HCT116 (cell line): ENCODE data around the gene DENND1C. TPM values are rescaled to one million over a fixed set of nuclear protein-coding genes. Genes with fewer than 3 reads are reported as not detected.

ENCODE experiments used
- ATAC-seq: fragments of 200-7000 bp; cut with Tn5 transposase; 2 replicates; pipeline ENCODE4 v1.9.1; 2020; ENCODE audit warnings: mild to moderate bottlenecking, moderate library complexity
- BruUV-seq: library from RNA; stranded (reverse); fragments of 400-500 nt; replicated peaks from 2 replicates; lab custom pipeline; 2021; lab: Mats Ljungman, UMichigan
- CTCF ChIA-PET: fragments of 300-600 bp; sonication (Branson Sonifier 250); formaldehyde crosslinking; loops from one replicate; lab custom pipeline; 2021; ENCODE audit warnings: antibody characterized with exemption; lab: Charles Lee
- POLR2A ChIA-PET: fragments of 300-600, 350-600 bp; sonication (Branson Sonifier 250); formaldehyde crosslinking; loops from one replicate; lab custom pipeline; 2021; ENCODE audit warnings: antibody characterized with exemption; lab: Charles Lee
- RAD21 ChIA-PET, 2 experiments: fragments of 300-600 bp; sonication (Branson Sonifier 250); formaldehyde crosslinking; loops; one replicate each; lab custom pipeline; 2023; ENCODE audit warnings: low total read pairs in 2 of 2; ENCODE audit not compliant: uncharacterized antibody in 2 of 2, unreplicated experiment in 2 of 2, low non-redundant PET in 1 of 2; lab: Charles Lee
- DNase-seq: peaks from one replicate; pipeline ENCODE4 v3.0.0-alpha.2; 2010; ENCODE audit warnings: low read depth, low spot score
- H2AFZ ChIP-seq: fragments of 200-600 bp; shearing (Covaris generic), sonication (generic); 2 replicates; pipeline ENCODE4 v1.6.1; 2017; ENCODE audit warnings: low read depth, mixed run types, mixed read lengths, antibody characterized with exemption, low read length; ENCODE audit not compliant: poor library complexity, severe bottlenecking
- H3K27ac ChIP-seq: 2 replicates; pipeline ENCODE4 v1.5.1; 2012; ENCODE audit warnings: low read depth, low read length
- H3K27me3 ChIP-seq: fragments of 200-600 bp; sonication (generic); 2 replicates; pipeline ENCODE4 v1.6.1; 2016; ENCODE audit warnings: mixed run types, low read length, mixed read lengths; ENCODE audit not compliant: insufficient read depth
- H3K36me3 ChIP-seq, 2 experiments: fragments of 200-500 bp in 1 of 2; fragments of 200-600 bp in 1 of 2; sonication (Bioruptor generic) in 1 of 2; sonication (generic) in 1 of 2; 2 replicates each; pipeline versions ENCODE4 v1.5.1 to v1.6.1; 2014 to 2016; ENCODE audit warnings: low read length in 2 of 2, inconsistent platforms in 1 of 2, mixed read lengths in 1 of 2, mixed run types in 1 of 2; ENCODE audit not compliant: insufficient read depth in 2 of 2, control insufficient read depth in 1 of 2
- H3K4me1 ChIP-seq, 2 experiments: fragments of 200-600 bp in 1 of 2; sonication (generic) in 1 of 2; 2 replicates each; pipeline versions ENCODE4 v1.5.1 to v1.6.1; 2012 to 2017; ENCODE audit warnings: low read length in 2 of 2, inconsistent platforms in 1 of 2, mild to moderate bottlenecking in 1 of 2, mixed read lengths in 1 of 2, mixed run types in 1 of 2, moderate library complexity in 1 of 2; ENCODE audit not compliant: insufficient read depth in 2 of 2, control insufficient read depth in 1 of 2
- H3K4me2 ChIP-seq: fragments of 200-600 bp; sonication (generic); 2 replicates; pipeline ENCODE4 v1.6.1; 2017; ENCODE audit warnings: mixed run types, low read length, mixed read lengths
- H3K4me3 ChIP-seq, 2 experiments: fragments of 200-600 bp in 1 of 2; sonication (generic) in 1 of 2; replicated peaks in 1 of 2; 2 replicates each; pipeline ENCODE4 v1.5.1; 2011 to 2016; ENCODE audit warnings: low read length in 2 of 2, control low read depth in 1 of 2, low read depth in 1 of 2, mild to moderate bottlenecking in 1 of 2, mixed read lengths in 1 of 2, mixed run types in 1 of 2
- H3K79me2 ChIP-seq: fragments of 200-600 bp; sonication (generic); 2 replicates; pipeline ENCODE4 v1.6.1; 2017; ENCODE audit warnings: mild to moderate bottlenecking, mixed run types, low read length, moderate library complexity, mixed read lengths; ENCODE audit not compliant: insufficient read depth
- H3K9ac ChIP-seq: fragments of 200-600 bp; sonication (generic); 2 replicates; pipeline ENCODE4 v1.6.1; 2016; ENCODE audit warnings: low read length, mixed read lengths
- H3K9me2 ChIP-seq: fragments of 200-600 bp; sonication (generic), shearing (Covaris generic); 2 replicates; pipeline ENCODE4 v1.6.1; 2017; ENCODE audit warnings: mixed run types, mild to moderate bottlenecking, moderate library complexity; ENCODE audit not compliant: insufficient read depth
- H3K9me3 ChIP-seq, 2 experiments: fragments of 200-500 bp in 1 of 2; fragments of 200-600 bp in 1 of 2; sonication (Bioruptor generic) in 1 of 2; sonication (generic) in 1 of 2; 2 replicates each; pipeline ENCODE4 v1.6.1; 2014 to 2017; ENCODE audit warnings: low read length in 2 of 2, mixed read lengths in 2 of 2, inconsistent platforms in 1 of 2, low read depth in 1 of 2, mild to moderate bottlenecking in 1 of 2, mixed run types in 1 of 2, moderate library complexity in 1 of 2; ENCODE audit not compliant: control insufficient read depth in 1 of 2, insufficient read depth in 1 of 2
- H4K20me1 ChIP-seq: fragments of 200-600 bp; sonication (generic), shearing (Covaris generic); 2 replicates; pipeline ENCODE4 v1.6.1; 2017; ENCODE audit warnings: mixed run types, mild to moderate bottlenecking, moderate library complexity; ENCODE audit not compliant: insufficient read depth
- CBX3 ChIP-seq: IDR thresholded peaks from 2 replicates; pipeline ENCODE4 v1.6.1; 2012; ENCODE audit warnings: low read depth
- ELF1 ChIP-seq: IDR thresholded peaks from 2 replicates; pipeline ENCODE4 v1.6.1; 2012; ENCODE audit warnings: low read depth, borderline replicate concordance
- EZH2phosphoT487 ChIP-seq: fragments of 200-600 bp; IDR thresholded peaks from 2 replicates; pipeline ENCODE4 v1.6.1; 2018; ENCODE audit warnings: antibody characterized with exemption, borderline replicate concordance
- FOSL1 ChIP-seq: IDR thresholded peaks from 2 replicates; pipeline ENCODE4 v1.6.1; 2012; ENCODE audit warnings: low read depth
- RAD21 ChIP-seq: IDR thresholded peaks from 2 replicates; pipeline ENCODE4 v1.6.1; 2012; ENCODE audit warnings: low read depth, mild to moderate bottlenecking
- REST ChIP-seq: IDR thresholded peaks from 2 replicates; pipeline ENCODE4 v1.6.1; 2012; ENCODE audit warnings: low read depth
- SIN3A ChIP-seq: IDR thresholded peaks from 2 replicates; pipeline ENCODE4 v1.6.1; 2012; ENCODE audit warnings: low read depth
- SRF ChIP-seq: IDR thresholded peaks from 2 replicates; pipeline ENCODE4 v1.6.1; 2012; ENCODE audit warnings: low read depth
- TCF7L2 ChIP-seq: IDR thresholded peaks from 2 replicates; pipeline ENCODE4 v1.7.0; 2011; ENCODE audit warnings: borderline replicate concordance, inconsistent platforms; ENCODE audit not compliant: insufficient read depth, insufficient read length; ENCODE audit errors: extremely low read depth
- YY1 ChIP-seq: IDR thresholded peaks from 2 replicates; pipeline ENCODE4 v1.6.1; 2011; ENCODE audit warnings: low read length, low read depth, moderate library complexity, mild to moderate bottlenecking; ENCODE audit not compliant: insufficient replicate concordance; ENCODE audit errors: extremely low read depth
- ZBTB33 ChIP-seq: IDR thresholded peaks from 2 replicates; pipeline ENCODE4 v1.6.1; 2011; ENCODE audit warnings: mild to moderate bottlenecking, low read length, moderate library complexity; ENCODE audit not compliant: insufficient replicate concordance; ENCODE audit errors: extremely low read depth
- ZFX ChIP-seq: fragments of 450-650 bp; IDR thresholded peaks from 2 replicates; pipeline ENCODE4 v1.6.1; 2017
- intact Hi-C: fragments of 100-400 bp; cut with micrococcal nuclease; formaldehyde crosslinking; loops from 2 replicates; pipeline ENCODE4 v1.10.0; 2022
- total RNA-seq: library from RNA; stranded (reverse); gene quantifications from one replicate; pipeline ENCODE4 v1.2.1, GENCODE V29; 2021; ENCODE audit not compliant: unreplicated experiment
- TF ChIP-seq, protein P1 (sequence below): IDR thresholded peaks from 2 replicates; pipeline ENCODE4 v1.6.1; 2012
- TF ChIP-seq, protein P2 (sequence below): IDR thresholded peaks from 2 replicates; pipeline ENCODE4 v1.6.1; 2012

DENND1C gene
- total RNA-seq, 1 experiment from 2014 or later = 0.54 TPM

GRCh38 chr19:6495947-6496346 lies 14.4 kb upstream of the DENND1C start:
- no TSS peak for BruUV-seq
- Histone ChIP-seq H3K27ac (no peak overlapping the region), H3K9me2 (no peaks in the 10 kb centered on the region), H3K4me2 (no peak overlapping the region), H3K79me2 (no peaks in the 10 kb centered on the region), H4K20me1 (no peaks in the 10 kb centered on the region), H3K27me3 (no peaks in the 10 kb centered on the region), H3K4me1 (no peaks in the 10 kb centered on the region), H3K9ac (no peak overlapping the region), H3K4me3 (no peak overlapping the region), H3K36me3 (peaks cover 0 to 5% of the 10 kb centered on the region in 2 experiments; a peak in 1 of 4 replicates), H3K9me3 (peaks cover 0 to 10% of the 10 kb centered on the region in 2 experiments; a peak in 1 of 4 replicates), H2AFZ (no peak overlapping the region)
- POLR2A ChIA-PET = no interaction called here
- RAD21 ChIA-PET = no interaction called here
- CTCF ChIA-PET = no interaction called here
- intact Hi-C loops = no loop called here
- no peak for DNase-seq
- TF ChIP-seq EZH2phosphoT487 (no peak), FOSL1 (no peak), CBX3 (no peak), TCF7L2 (no peak), SIN3A (no peak)
- TF ChIP-seq, protein P1, sequence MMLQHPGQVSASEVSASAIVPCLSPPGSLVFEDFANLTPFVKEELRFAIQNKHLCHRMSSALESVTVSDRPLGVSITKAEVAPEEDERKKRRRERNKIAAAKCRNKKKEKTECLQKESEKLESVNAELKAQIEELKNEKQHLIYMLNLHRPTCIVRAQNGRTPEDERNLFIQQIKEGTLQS = no peak
- ATAC-seq = no peak

DNA sequence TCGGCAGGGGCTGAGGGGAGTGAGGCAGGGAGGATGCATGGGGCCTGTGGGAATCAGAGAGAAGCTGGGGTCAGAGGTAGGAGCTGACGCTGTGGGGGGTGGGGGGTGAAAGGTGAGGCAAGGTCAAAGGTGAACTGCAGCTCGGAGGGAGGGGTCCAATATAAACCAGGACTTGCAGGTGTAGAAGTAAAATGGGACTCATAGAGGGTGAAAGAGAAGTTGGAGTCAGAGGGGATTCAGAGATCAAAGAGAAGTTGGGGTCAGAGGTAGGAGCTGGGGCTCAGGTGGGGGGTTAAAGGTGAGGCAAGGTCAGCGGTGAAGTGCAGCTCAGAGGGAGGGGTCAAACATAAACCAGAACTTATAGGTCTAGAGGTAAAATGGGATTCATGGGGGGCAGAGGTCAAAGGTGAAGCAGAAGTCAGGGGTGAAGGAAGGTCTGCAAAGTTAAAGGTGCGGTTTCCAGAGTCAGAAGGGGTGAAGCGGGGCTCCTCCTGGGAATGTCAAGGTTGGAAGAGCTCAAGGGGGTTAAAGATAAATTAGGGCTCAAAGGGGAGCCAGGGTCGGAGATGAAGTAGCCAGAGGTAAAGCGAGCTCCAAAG lies 12.9 kb upstream of the DENND1C start:
- H3K9ac ChIP-seq = no peak overlapping the region
- no peaks in the 10 kb centered on the region for H3K9me2 ChIP-seq
- intact Hi-C loops = no loop called here
- H2AFZ ChIP-seq = no peak overlapping the region
- POLR2A ChIA-PET = no interaction called here
- no peaks in the 10 kb centered on the region for H3K36me3 ChIP-seq
- peaks cover 0 to 10% of the 10 kb centered on the region in 2 experiments; a peak in 1 of 4 replicates for H3K9me3 ChIP-seq
- BruUV-seq = TSS peak; percentile 79
- no peak overlapping the region for H3K4me2 ChIP-seq
- no peaks in the 10 kb centered on the region for H4K20me1 ChIP-seq
- no peak overlapping the region for H3K27ac ChIP-seq
- CTCF ChIA-PET = no interaction called here
- H3K79me2 ChIP-seq = no peaks in the 10 kb centered on the region
- H3K4me1 ChIP-seq = no peaks in the 10 kb centered on the region
- no peak for DNase-seq
- ATAC-seq = no peak
- no peak overlapping the region for H3K4me3 ChIP-seq
- RAD21 ChIA-PET = no interaction called here
- no peaks in the 10 kb centered on the region for H3K27me3 ChIP-seq
- TF ChIP-seq CBX3 (no peak), ELF1 (no peak), FOSL1 (no peak), TCF7L2 (no peak), ZFX (no peak), ZBTB33 (no peak), REST (no peak), SIN3A (no peak), YY1 (no peak), SRF (no peak), RAD21 (no peak)
- TF ChIP-seq, protein P2, sequence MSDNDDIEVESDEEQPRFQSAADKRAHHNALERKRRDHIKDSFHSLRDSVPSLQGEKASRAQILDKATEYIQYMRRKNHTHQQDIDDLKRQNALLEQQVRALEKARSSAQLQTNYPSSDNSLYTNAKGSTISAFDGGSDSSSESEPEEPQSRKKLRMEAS = no peak
